ENCODE data around the gene ASCC1. TPM values are rescaled to one million over a fixed set of nuclear protein-coding genes. Genes with fewer than 3 reads are reported as not detected.

ASCC1 gene
- total and polyA plus RNA-seq, 2 donors (not counting 1 experiment from before 2014, with no cell fraction given), result 17.9 to 28.1 TPM

DNA sequence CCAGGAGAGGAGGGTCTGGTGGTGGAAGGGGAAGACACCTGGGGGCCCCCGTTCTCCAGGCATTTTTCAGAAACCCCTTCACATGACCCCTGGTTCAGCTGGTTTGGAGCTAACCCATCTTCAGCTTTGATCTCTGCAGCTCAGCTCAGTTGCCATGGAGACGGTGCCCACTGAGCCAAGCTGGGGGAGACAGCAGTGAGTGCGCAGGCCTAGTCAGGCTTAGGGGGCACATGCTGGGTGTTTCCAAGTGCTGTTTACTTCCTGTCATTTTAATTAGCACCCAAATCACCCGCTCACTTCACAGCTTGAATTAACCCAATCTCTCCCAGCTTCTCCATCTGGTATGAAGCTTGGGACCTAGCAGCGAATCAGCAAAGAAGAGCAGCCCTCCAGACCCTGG, 136.7 kb downstream of the ASCC1 start:
- WGBS (ENCODE audit: insufficient coverage), result 41% methylated on average over 4 of the region's 5 CpGs
- ChIA-PET CTCF (interaction anchor here (1.0 to 2.2 kb wide), 5 partner anchors 30 to 258 kb away, joined by 3 to 11 read pairs (median 4); no protein-coding TSS in a partner anchor), POLR2A (interaction anchor here (1.0 kb wide), 1 partner anchor 9 kb away, joined by 4 read pairs; the partner anchor contains the start of gene SPOCK2)
- Histone ChIP-seq H3K4me3 (ENCODE audit: control extremely low read depth in 1 of 5, extremely low read depth in 1 of 5, insufficient read depth in 1 of 5, low read depth in 2 of 5, low read length in 4 of 5) (peak overlapping the region in 2 of 5 experiments; percentile 14 to 15), H3K79me2 (ENCODE audit: control insufficient read depth, insufficient read depth, low read length) (peaks cover 58% of the 10 kb centered on the region), H4K20me1 (ENCODE audit: control insufficient read depth, insufficient read depth, low read length, poor library complexity, severe bottlenecking) (peaks cover 27% of the 10 kb centered on the region), H3K9ac (ENCODE audit: low read length) (no peak overlapping the region), H3K36me3 (replicated peaks in 1 of 2; ENCODE audit: control extremely low read depth in 1 of 2, control insufficient read depth in 1 of 2, extremely low read depth in 1 of 2, insufficient read depth in 2 of 2, low read length in 1 of 2) (peaks cover 0 to 25% of the 10 kb centered on the region in 2 experiments), H3K4me2 (replicated peaks; ENCODE audit: low read depth, low read length, poor library complexity, severe bottlenecking) (peak overlapping the region; percentile 62), H3K27me3 (replicated peaks in 1 of 4; ENCODE audit: control extremely low read depth in 1 of 4, control insufficient read depth in 3 of 4, insufficient read depth in 4 of 4, low read length in 3 of 4) (no peaks in the 10 kb centered on the region), H2AFZ (ENCODE audit: insufficient read depth, low read depth, low read length, poor library complexity, severe bottlenecking) (no peak overlapping the region), H3K9me3 (ENCODE audit: control extremely low read depth in 1 of 3, control insufficient read depth in 2 of 3, insufficient read depth in 1 of 3, low read length in 2 of 3) (no peaks in the 10 kb centered on the region), H3K4me1 (ENCODE audit: control insufficient read depth in 2 of 2, insufficient read depth in 2 of 2, low read length in 2 of 2) (peaks cover 38 to 66% of the 10 kb centered on the region in 2 donors), H3K27ac (ENCODE audit: low read length in 2 of 2) (peak overlapping the region; percentile 30 to 69)
- peak overlapping the region; percentile 83 for H3K4me3 Mint-ChIP-seq
- DNase-seq, result peak; percentile 90
- intact Hi-C loops (cut with micrococcal nuclease), result loop anchor here (1.0 kb wide), 1 partner anchor 8 kb away; no protein-coding TSS in a partner anchor
- ATAC-seq (ENCODE audit: low read depth), result peak; percentile 84
- no peaks in the 10 kb centered on the region for H3K9me3 Mint-ChIP-seq (ENCODE audit: insufficient read depth)
- H3K4me1 Mint-ChIP-seq, result peaks cover 77% of the 10 kb centered on the region
- peak overlapping the region; percentile 90 for H3K27ac Mint-ChIP-seq
- no peaks in the 10 kb centered on the region for H3K27me3 Mint-ChIP-seq
- TF ChIP-seq, protein P1, sequence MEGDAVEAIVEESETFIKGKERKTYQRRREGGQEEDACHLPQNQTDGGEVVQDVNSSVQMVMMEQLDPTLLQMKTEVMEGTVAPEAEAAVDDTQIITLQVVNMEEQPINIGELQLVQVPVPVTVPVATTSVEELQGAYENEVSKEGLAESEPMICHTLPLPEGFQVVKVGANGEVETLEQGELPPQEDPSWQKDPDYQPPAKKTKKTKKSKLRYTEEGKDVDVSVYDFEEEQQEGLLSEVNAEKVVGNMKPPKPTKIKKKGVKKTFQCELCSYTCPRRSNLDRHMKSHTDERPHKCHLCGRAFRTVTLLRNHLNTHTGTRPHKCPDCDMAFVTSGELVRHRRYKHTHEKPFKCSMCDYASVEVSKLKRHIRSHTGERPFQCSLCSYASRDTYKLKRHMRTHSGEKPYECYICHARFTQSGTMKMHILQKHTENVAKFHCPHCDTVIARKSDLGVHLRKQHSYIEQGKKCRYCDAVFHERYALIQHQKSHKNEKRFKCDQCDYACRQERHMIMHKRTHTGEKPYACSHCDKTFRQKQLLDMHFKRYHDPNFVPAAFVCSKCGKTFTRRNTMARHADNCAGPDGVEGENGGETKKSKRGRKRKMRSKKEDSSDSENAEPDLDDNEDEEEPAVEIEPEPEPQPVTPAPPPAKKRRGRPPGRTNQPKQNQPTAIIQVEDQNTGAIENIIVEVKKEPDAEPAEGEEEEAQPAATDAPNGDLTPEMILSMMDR (IDR thresholded peaks at IDR 0.05), result no peak
- no peak for TF ChIP-seq EZH2 (IDR thresholded peaks at IDR 0.05; ENCODE audit: borderline replicate concordance, insufficient read depth, low read depth, low read length, poor library complexity, severe bottlenecking)

DNA sequence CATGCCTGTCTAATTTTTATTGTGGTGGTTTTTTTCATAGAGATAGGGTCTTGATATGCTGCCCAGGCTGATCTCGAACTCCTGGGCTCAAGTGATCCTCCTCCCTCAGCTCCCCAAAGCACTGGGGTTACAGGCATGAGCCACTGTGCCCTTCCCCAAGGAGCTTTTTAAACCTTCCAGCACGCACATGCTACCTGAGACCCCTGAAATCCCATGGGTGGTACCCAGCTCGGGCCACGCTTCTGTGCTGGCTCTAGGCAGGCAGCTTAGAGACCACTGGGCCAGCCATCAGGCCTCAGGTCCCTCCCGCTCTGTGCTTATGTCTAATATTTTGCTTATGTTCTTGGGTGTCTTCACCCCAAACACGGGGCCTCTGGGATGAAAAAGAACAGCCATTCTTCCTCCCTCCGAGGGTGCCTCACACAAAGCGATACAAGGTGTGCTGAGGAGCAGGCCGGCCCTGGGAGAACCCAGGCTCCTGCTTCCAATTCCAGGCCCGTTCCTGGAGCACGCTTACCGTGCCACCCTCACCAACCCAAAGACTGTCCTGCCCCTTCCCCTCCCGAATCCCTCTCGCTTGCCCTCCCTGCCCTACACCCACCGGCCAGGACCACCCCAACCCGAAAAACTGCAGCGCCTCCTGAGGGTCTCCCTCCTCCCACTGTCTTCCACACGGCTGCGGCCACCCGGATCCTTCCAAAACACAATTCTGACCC, 138.6 kb downstream of the ASCC1 start:
- Histone ChIP-seq H3K79me2 (ENCODE audit: control insufficient read depth, insufficient read depth, low read length) (peaks cover 51% of the 10 kb centered on the region), H3K4me3 (ENCODE audit: control extremely low read depth in 1 of 5, extremely low read depth in 1 of 5, insufficient read depth in 1 of 5, low read depth in 2 of 5, low read length in 4 of 5) (no peak overlapping the region), H3K4me2 (replicated peaks; ENCODE audit: low read depth, low read length, poor library complexity, severe bottlenecking) (no peak overlapping the region), H3K36me3 (replicated peaks in 1 of 2; ENCODE audit: control extremely low read depth in 1 of 2, control insufficient read depth in 1 of 2, extremely low read depth in 1 of 2, insufficient read depth in 2 of 2, low read length in 1 of 2) (peaks cover 0 to 29% of the 10 kb centered on the region in 2 experiments), H4K20me1 (ENCODE audit: control insufficient read depth, insufficient read depth, low read length, poor library complexity, severe bottlenecking) (peaks cover 47% of the 10 kb centered on the region), H3K27ac (ENCODE audit: low read length in 2 of 2) (peak overlapping the region in 1 of 2 donors; percentile 3), H3K9me3 (ENCODE audit: control extremely low read depth in 1 of 3, control insufficient read depth in 2 of 3, insufficient read depth in 1 of 3, low read length in 2 of 3) (peaks cover 0 to 2% (median 0%) of the 10 kb centered on the region in 3 donors), H3K9ac (ENCODE audit: low read length) (no peak overlapping the region), H3K27me3 (replicated peaks in 1 of 4; ENCODE audit: control extremely low read depth in 1 of 4, control insufficient read depth in 3 of 4, insufficient read depth in 4 of 4, low read length in 3 of 4) (no peaks in the 10 kb centered on the region), H3K4me1 (ENCODE audit: control insufficient read depth in 2 of 2, insufficient read depth in 2 of 2, low read length in 2 of 2) (peaks cover 38 to 57% of the 10 kb centered on the region in 2 donors), H2AFZ (ENCODE audit: insufficient read depth, low read depth, low read length, poor library complexity, severe bottlenecking) (no peak overlapping the region)
- H3K9me3 Mint-ChIP-seq (ENCODE audit: insufficient read depth), result no peaks in the 10 kb centered on the region
- ATAC-seq (ENCODE audit: low read depth), result no peak
- peaks cover 65% of the 10 kb centered on the region for H3K4me1 Mint-ChIP-seq
- ChIA-PET CTCF (interaction anchor here (1.2 kb wide), 1 partner anchor 262 kb away, joined by 4 read pairs; no protein-coding TSS in a partner anchor), POLR2A (interaction anchor here (0.9 kb wide), 1 partner anchor 10 kb away, joined by 4 read pairs; no protein-coding TSS in a partner anchor)
- no peak overlapping the region for H3K4me3 Mint-ChIP-seq
- H3K27ac Mint-ChIP-seq, result peak overlapping the region; percentile 61
- WGBS (ENCODE audit: insufficient coverage), result 97% methylated on average over 15 of the region's 20 CpGs
- DNase-seq, result no peak
- intact Hi-C loops (cut with micrococcal nuclease), result no loop called here
- H3K27me3 Mint-ChIP-seq, result no peaks in the 10 kb centered on the region
- no peak for TF ChIP-seq EZH2 (IDR thresholded peaks at IDR 0.05; ENCODE audit: borderline replicate concordance, insufficient read depth, low read depth, low read length, poor library complexity, severe bottlenecking)
- TF ChIP-seq, protein P1 (IDR thresholded peaks at IDR 0.05), result no peak
